HG03103 (cell line): Measurements from ENCODE around the gene ITPR1.

ENCODE experiments used
- ATAC-seq: cut with Tn5 transposase; IDR thresholded peaks from one replicate; pipeline ENCODE4 v1.9.1; 2021; ENCODE audit warnings: low read depth; ENCODE audit not compliant: unreplicated experiment

Gene ITPR1

DNA sequence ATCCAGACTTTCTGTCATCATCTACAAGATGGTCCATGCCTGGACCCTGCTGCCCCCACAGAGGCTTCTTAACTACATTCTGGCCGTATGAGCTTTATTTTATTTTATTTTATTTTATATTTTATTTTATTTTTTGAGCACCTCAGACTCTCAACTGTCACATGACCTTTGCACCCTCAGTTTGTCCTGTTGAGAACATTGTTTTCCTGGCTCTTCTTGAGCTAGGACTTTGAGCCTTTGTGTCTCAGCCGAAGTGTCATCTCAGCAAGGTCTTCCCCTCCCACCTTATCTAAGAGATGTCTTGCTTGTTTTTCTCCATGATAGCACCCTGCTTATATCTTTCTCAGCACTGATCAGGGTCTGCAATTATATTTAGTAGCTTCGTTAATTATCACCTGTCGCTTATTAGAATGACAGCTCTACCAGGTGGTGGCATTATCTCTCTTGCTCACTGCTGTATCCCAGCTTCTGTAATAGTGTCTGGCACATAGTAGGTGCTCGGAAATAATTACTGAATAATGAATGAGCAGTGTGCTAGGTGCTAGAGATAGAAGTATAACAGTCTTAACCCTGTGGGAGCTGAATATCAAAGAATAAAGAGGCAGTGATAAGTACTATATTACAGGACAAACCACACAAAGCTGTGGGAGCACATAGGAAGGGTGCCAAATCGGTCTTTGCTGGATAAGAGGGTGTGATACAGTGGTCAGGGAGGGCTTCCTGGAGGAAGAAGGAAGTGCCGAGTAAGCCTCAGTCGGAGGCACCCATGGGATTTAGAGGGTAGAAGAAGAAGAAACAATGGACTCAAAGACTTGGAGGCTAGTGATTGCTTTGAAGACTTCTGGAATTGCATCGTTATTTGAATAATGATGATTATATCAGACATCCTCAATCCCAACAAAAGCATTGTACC is 136.2 kb downstream of the ITPR1 start:
- ATAC-seq = no peak

GRCh38 chr3:4633078-4634004 is 140.2 kb downstream of the ITPR1 start:
- peak; percentile 72 for ATAC-seq

DNA sequence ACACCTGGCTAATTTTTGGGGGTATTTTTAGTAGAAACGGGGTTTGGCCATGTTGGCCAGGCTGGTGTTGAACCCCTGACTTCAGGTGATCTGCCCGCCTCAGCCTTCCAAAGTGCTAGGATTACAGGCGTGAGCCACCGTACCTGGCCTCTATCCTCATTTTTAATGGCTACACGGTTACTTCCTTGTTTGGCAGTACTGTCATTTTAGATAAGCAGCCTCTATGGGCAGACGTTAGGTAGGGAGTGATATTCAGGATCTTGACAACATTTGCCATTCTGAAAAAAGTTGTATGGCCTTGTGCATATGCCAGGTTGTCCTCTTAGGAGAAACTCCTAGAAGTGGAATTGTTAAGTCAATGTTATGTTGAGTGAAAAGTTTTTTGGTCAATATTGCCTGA is 141.7 kb downstream of the ITPR1 start:
- ATAC-seq = no peak

GRCh38 chr3:4637265-4637664 is 144.1 kb downstream of the ITPR1 start:
- ATAC-seq = no peak

DNA sequence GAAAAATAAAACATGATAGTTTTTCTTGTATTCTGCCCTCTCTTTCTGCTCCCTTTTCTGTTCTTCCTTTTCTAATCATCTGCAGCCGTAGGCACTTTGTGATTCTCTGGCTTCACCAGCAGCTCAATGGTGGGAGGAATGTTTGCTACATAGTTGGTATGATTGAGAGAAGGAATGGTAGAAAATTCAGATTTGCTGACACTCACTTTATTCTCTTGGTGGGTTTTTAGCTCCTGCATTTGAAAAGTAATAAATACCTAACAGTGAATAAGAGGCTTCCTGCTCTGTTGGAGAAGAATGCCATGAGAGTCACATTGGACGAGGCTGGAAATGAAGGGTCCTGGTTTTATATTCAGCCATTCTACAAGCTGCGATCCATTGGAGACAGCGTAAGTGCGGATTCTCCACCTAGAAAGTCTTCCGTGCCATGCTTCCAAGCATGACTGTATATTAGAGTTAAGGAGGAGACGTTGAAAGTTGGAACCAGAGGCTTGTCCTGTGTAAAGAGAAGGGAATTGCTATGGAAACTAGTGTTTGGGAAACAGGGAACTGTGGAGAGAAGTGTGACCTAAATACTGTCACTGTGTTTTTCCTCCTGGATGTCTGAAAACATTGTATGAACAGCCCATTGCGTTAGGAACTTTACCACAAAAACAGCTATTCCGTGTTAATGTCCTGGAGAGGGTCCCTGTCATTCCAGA is 148.9 kb downstream of the ITPR1 start:
- no peak for ATAC-seq

- ATAC-seq = no peak
Measured at GRCh38 chr3:4642611-4643010, 149.5 kb downstream of the ITPR1 start.

DNA sequence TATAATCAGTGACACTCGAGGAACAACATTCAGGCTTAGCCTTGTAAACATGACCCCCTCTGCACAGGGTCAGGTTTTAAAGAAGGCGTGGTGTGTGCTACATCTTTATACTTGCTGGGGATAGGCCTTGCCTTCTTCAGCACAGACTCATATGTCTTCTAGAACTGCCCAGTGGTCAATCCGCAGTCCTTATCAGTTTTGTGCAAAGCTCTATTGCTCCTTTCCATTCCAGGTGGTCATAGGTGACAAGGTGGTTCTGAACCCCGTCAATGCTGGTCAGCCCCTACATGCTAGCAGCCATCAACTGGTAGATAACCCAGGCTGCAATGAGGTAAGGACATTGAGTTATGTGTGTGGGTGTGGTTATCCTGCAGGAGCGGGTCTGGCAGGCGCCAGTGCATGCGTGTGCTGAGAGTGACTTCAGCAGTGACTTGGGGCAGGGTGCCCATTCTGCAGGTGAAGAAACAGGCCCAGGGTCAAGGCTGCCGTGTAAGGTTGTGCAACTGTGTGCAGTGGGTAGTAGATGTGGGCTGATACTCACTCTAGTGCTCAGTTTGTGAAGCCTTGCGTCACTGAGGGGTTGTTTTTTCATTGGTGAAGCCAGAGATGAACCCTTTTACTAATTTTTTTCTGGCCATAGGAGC is 150.9 kb downstream of the ITPR1 start:
- no peak for ATAC-seq

DNA sequence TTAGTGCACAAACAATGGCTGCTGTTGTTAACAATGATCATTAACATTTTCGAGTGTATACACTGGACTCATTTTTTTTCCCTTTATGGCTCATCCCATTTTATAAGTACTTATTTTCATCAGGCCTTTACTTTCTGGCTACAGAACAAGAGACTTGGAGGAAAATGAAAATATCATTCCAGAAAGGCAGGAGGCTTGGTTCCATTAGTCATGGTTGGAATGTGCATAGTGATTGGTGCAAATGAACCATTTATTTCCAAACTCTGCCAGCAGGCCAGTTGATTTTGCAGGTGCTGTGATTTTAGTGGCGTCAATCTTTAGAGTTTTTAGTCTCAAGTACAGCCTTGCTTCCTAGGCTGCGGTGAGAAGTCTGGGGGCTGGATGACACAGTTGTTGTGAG is 151.8 kb downstream of the ITPR1 start:
- no peak for ATAC-seq

DNA sequence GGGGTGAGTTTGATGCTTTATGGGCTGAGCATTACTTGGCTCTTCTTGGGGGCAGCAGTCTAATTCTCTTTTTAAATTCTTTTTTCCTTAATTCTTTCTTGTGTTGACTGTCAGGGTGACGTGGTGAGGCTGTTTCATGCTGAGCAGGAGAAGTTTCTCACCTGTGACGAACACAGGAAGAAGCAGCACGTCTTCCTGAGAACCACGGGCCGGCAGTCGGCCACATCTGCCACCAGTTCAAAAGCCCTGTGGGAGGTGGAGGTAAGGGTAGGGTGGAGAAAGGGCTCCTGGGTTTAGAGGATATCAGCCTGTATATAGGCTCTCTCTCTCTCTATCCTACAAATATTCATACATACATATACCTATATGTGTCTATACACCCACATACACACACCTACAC is 152.3 kb downstream of the ITPR1 start:
- no peak for ATAC-seq

DNA sequence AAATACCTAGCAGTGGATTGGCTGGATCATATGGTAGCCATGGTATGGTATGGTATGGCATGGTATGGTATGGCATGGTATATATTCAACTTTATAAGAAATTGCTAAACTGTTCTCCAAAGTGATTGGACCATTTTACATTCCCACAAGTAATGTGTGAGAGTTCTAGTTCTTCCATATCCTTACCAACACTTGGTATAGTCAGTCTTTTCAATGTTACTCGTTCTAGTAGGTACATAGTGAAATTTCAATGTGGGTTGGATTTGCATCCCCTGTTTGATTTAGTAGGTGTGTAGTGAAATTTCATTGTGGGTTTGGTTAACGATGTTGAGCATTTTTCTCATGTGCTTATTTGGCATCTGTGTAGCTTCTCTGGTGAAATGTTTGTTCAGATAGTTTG is 154.3 kb downstream of the ITPR1 start:
- no peak for ATAC-seq

DNA sequence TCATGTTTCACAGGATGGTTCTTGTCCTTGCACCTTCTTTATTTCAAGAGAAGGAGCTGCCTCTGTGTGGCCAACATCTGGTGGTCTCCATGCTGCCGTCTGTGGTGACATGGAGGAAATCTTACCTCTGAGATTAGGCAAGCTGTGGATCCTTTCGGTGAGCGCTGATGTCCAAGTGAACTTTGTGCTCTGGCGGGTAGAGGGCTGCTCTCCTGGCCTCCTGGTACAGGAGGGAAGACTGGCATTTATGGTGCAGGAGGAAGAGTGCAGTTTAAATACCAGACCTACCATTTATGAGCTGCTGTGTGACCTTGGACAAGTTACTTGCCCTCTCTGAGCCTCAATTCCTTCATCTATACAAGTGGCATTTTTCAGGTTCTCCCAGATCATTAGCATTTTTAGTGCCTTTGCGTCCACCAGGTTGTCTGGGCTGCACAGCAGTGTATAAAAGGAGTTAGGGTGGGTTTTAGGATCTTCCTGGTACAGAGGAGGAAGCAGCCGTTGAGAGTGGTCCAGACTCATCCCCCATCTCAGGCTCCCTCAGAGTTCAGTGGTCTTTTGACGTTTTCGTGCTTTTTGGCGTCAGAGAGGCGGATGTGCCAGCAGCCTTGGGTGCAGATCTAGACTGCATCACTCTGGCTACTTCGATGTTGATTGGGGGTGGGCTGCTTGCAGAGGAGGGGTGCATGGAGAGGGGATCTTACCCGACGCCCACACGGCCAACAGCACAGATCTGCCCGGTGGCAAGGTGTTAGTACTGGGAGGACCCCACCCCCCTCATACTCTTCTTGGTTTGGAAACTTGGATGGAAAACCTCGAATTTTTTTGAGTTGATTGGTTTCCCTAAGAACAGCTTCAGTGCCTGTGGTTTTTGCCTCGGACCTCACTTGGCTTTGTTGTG is 162.2 kb downstream of the ITPR1 start:
- no peak for ATAC-seq

DNA sequence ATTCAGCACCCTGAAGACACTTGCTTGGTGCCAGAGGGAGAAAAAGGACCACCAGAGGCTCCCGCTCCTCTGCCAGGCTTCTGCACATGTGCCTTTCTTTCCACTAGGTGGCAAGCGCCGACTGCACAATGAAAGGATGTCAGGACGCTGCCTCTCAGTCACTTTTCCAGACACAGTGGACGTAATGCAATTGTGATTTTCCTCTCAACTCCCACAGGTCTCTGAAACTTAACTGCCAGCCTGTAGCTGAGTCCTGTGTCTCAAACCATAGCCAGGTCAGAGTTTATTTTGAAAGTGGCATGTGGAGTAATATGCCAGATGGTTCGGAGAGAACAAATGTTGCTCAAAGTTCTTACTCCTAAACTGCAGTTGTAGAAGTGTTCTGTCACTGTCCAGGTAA is 162.9 kb downstream of the ITPR1 start:
- ATAC-seq = no peak

GRCh38 chr3:4656626-4657328 is 163.6 kb downstream of the ITPR1 start:
- no peak for ATAC-seq

- ATAC-seq = no peak
Measured at GRCh38 chr3:4660936-4661335, 167.8 kb downstream of the ITPR1 start.

DNA sequence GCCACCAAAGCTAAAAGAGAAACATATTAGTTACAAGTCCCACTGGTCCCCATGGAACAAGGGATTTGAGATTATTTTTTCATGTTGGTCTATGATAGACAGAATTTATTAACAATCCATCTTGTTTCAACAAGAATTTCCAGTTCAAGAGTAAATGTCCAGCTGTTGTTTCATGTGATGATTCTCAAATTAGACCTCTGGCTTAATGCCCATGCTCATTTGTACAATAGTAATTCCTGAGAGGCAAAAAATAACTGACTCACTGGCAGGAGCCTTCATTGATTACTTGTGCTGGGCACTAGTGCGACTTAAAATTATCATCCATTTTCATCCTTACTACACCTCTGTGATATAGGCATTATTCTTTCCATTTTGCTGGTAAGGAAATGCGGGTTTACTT is 171.3 kb downstream of the ITPR1 start:
- ATAC-seq = no peak

GRCh38 chr3:4665197-4665596 is 172.0 kb downstream of the ITPR1 start:
- ATAC-seq = no peak

DNA sequence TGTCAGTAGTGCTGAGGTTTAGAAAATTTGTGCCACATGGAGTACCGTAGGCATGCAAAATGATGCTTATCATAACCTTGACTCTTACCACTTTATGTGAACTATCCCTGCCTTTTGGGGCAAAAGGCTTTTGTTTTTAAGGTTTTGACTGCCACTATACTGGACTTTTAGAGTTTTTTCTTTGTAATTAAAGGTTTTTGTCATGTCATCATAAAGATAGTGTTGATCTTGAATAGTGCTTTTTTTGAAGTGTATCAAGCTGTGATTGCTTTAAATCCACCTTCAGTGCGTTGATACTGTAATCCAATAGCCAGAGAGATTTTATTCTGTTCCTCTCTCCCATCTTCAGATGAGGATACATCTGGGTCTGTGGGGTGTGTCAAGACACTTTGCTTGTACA is 172.9 kb downstream of the ITPR1 start:
- no peak for ATAC-seq

GRCh38 chr3:4670352-4670751 is 177.2 kb downstream of the ITPR1 start:
- ATAC-seq = no peak
